HCT116 (cell line): ENCODE measurements around the gene EVI5. TPM values are rescaled to one million over a fixed set of nuclear protein-coding genes. Genes with fewer than 3 reads are reported as not detected.
"Not testable (repeated sequence)": the region's sequence is repeated elsewhere in the genome, so short reads cannot be mapped to it uniquely, and the experiment has no call there.

Experiments
- ATAC-seq: fragments of 200-7000 bp; cut with Tn5 transposase; 2 replicates; pipeline ENCODE4 v1.9.1; 2020; ENCODE audit warnings: mild to moderate bottlenecking, moderate library complexity
- BruUV-seq: library from RNA; stranded (reverse); fragments of 400-500 nt; replicated peaks from 2 replicates; lab custom pipeline; 2021; lab: Mats Ljungman, UMichigan
- CTCF ChIA-PET: fragments of 300-600 bp; sonication (Branson Sonifier 250); formaldehyde crosslinking; loops from one replicate; lab custom pipeline; 2021; ENCODE audit warnings: antibody characterized with exemption; lab: Charles Lee
- POLR2A ChIA-PET: fragments of 300-600, 350-600 bp; sonication (Branson Sonifier 250); formaldehyde crosslinking; loops from one replicate; lab custom pipeline; 2021; ENCODE audit warnings: antibody characterized with exemption; lab: Charles Lee
- RAD21 ChIA-PET, 2 experiments: fragments of 300-600 bp; sonication (Branson Sonifier 250); formaldehyde crosslinking; loops; one replicate each; lab custom pipeline; 2023; ENCODE audit warnings: low total read pairs in 2 of 2; ENCODE audit not compliant: uncharacterized antibody in 2 of 2, unreplicated experiment in 2 of 2, low non-redundant PET in 1 of 2; lab: Charles Lee
- DNase-seq: peaks from one replicate; pipeline ENCODE4 v3.0.0-alpha.2; 2010; ENCODE audit warnings: low read depth, low spot score
- H2AFZ ChIP-seq: fragments of 200-600 bp; shearing (Covaris generic), sonication (generic); 2 replicates; pipeline ENCODE4 v1.6.1; 2017; ENCODE audit warnings: low read depth, mixed run types, mixed read lengths, antibody characterized with exemption, low read length; ENCODE audit not compliant: poor library complexity, severe bottlenecking
- H3K27ac ChIP-seq: 2 replicates; pipeline ENCODE4 v1.5.1; 2012; ENCODE audit warnings: low read depth, low read length
- H3K27me3 ChIP-seq: fragments of 200-600 bp; sonication (generic); 2 replicates; pipeline ENCODE4 v1.6.1; 2016; ENCODE audit warnings: mixed run types, low read length, mixed read lengths; ENCODE audit not compliant: insufficient read depth
- H3K36me3 ChIP-seq, 2 experiments: fragments of 200-500 bp in 1 of 2; fragments of 200-600 bp in 1 of 2; sonication (Bioruptor generic) in 1 of 2; sonication (generic) in 1 of 2; 2 replicates each; pipeline versions ENCODE4 v1.5.1 to v1.6.1; 2014 to 2016; ENCODE audit warnings: low read length in 2 of 2, inconsistent platforms in 1 of 2, mixed read lengths in 1 of 2, mixed run types in 1 of 2; ENCODE audit not compliant: insufficient read depth in 2 of 2, control insufficient read depth in 1 of 2
- H3K4me1 ChIP-seq, 2 experiments: fragments of 200-600 bp in 1 of 2; sonication (generic) in 1 of 2; 2 replicates each; pipeline versions ENCODE4 v1.5.1 to v1.6.1; 2012 to 2017; ENCODE audit warnings: low read length in 2 of 2, inconsistent platforms in 1 of 2, mild to moderate bottlenecking in 1 of 2, mixed read lengths in 1 of 2, mixed run types in 1 of 2, moderate library complexity in 1 of 2; ENCODE audit not compliant: insufficient read depth in 2 of 2, control insufficient read depth in 1 of 2
- H3K4me2 ChIP-seq: fragments of 200-600 bp; sonication (generic); 2 replicates; pipeline ENCODE4 v1.6.1; 2017; ENCODE audit warnings: mixed run types, low read length, mixed read lengths
- H3K4me3 ChIP-seq, 2 experiments: fragments of 200-600 bp in 1 of 2; sonication (generic) in 1 of 2; replicated peaks in 1 of 2; 2 replicates each; pipeline ENCODE4 v1.5.1; 2011 to 2016; ENCODE audit warnings: low read length in 2 of 2, control low read depth in 1 of 2, low read depth in 1 of 2, mild to moderate bottlenecking in 1 of 2, mixed read lengths in 1 of 2, mixed run types in 1 of 2
- H3K79me2 ChIP-seq: fragments of 200-600 bp; sonication (generic); 2 replicates; pipeline ENCODE4 v1.6.1; 2017; ENCODE audit warnings: mild to moderate bottlenecking, mixed run types, low read length, moderate library complexity, mixed read lengths; ENCODE audit not compliant: insufficient read depth
- H3K9ac ChIP-seq: fragments of 200-600 bp; sonication (generic); 2 replicates; pipeline ENCODE4 v1.6.1; 2016; ENCODE audit warnings: low read length, mixed read lengths
- H3K9me2 ChIP-seq: fragments of 200-600 bp; sonication (generic), shearing (Covaris generic); 2 replicates; pipeline ENCODE4 v1.6.1; 2017; ENCODE audit warnings: mixed run types, mild to moderate bottlenecking, moderate library complexity; ENCODE audit not compliant: insufficient read depth
- H3K9me3 ChIP-seq, 2 experiments: fragments of 200-500 bp in 1 of 2; fragments of 200-600 bp in 1 of 2; sonication (Bioruptor generic) in 1 of 2; sonication (generic) in 1 of 2; 2 replicates each; pipeline ENCODE4 v1.6.1; 2014 to 2017; ENCODE audit warnings: low read length in 2 of 2, mixed read lengths in 2 of 2, inconsistent platforms in 1 of 2, low read depth in 1 of 2, mild to moderate bottlenecking in 1 of 2, mixed run types in 1 of 2, moderate library complexity in 1 of 2; ENCODE audit not compliant: control insufficient read depth in 1 of 2, insufficient read depth in 1 of 2
- H4K20me1 ChIP-seq: fragments of 200-600 bp; sonication (generic), shearing (Covaris generic); 2 replicates; pipeline ENCODE4 v1.6.1; 2017; ENCODE audit warnings: mixed run types, mild to moderate bottlenecking, moderate library complexity; ENCODE audit not compliant: insufficient read depth
- EGR1 ChIP-seq: IDR thresholded peaks from 2 replicates; pipeline ENCODE4 v1.6.1; 2012; ENCODE audit warnings: low read depth
- EZH2 ChIP-seq: fragments of 200-600 bp; sonication (generic); IDR thresholded peaks from 2 replicates; pipeline ENCODE4 v1.6.1; 2017; ENCODE audit warnings: antibody characterized with exemption, mixed run types
- REST ChIP-seq: IDR thresholded peaks from 2 replicates; pipeline ENCODE4 v1.6.1; 2012; ENCODE audit warnings: low read depth
- ZFX ChIP-seq: fragments of 450-650 bp; IDR thresholded peaks from 2 replicates; pipeline ENCODE4 v1.6.1; 2017
- ZNF274 ChIP-seq: fragments of 200-500 bp; sonication (Bioruptor generic); IDR thresholded peaks from 2 replicates; pipeline ENCODE4 v1.6.1; 2014; ENCODE audit warnings: mild to moderate bottlenecking, low read depth, low read length, inconsistent platforms
- intact Hi-C: fragments of 100-400 bp; cut with micrococcal nuclease; formaldehyde crosslinking; loops from 2 replicates; pipeline ENCODE4 v1.10.0; 2022
- total RNA-seq: library from RNA; stranded (reverse); gene quantifications from one replicate; pipeline ENCODE4 v1.2.1, GENCODE V29; 2021; ENCODE audit not compliant: unreplicated experiment

EVI5 gene
- total RNA-seq, 1 experiment from 2014 or later = 21.8 TPM

- TF ChIP-seq REST (no peak), EZH2 (no peak), ZNF274 (no peak), ZFX (no peak), EGR1 (no peak)
- TF ChIP-seq, all 23 proteins: peak for 0
These were observed 257.2 kb downstream of the EVI5 start (continued) for GRCh38 chr1:92527670-92528069.

DNA sequence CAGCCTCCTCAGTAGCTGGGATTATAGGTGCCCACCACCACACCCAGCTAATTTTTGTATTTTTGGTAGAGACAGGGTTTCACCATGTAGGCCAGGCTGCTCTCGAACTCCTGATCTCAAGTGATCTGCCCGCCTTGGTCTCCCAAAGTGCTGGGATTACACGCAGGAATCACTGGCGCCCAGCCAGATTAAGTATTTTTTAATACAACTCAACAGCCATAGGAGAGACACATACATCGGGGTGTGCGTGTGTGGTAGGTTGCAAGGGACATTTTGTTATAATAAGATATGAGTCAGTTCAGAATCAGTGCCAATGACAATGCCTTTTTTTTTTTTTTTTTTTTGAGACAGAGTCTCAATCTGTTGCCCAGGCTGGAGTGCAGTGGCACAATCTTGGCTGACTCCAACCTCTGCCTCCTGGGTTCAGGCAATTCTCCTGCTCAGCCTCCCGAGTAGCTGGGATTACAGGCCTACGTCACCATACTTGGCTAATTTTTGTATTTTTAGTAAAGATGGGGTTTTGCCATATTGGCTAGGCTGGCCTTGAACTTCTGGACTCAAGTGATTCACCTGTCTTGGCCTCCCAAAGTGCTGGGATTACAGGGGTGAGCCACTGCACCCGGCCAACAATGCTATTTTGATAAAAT lies 259.8 kb downstream of the EVI5 start:
- H3K4me3 ChIP-seq, H3K79me2 ChIP-seq, H2AFZ ChIP-seq, H4K20me1 ChIP-seq, H3K4me2 ChIP-seq, H3K9me2 ChIP-seq, H3K27me3 ChIP-seq, ATAC-seq, H3K9ac ChIP-seq, H3K4me1 ChIP-seq, intact Hi-C loops, DNase-seq, H3K9me3 ChIP-seq, H3K36me3 ChIP-seq, H3K27ac ChIP-seq, POLR2A ChIA-PET, BruUV-seq, RAD21 ChIA-PET: not testable (repeated sequence)
- CTCF ChIA-PET = interaction anchor here (1.3 kb wide), 1 partner anchor 215 kb away, joined by 3 read pairs; no protein-coding TSS in a partner anchor
